IMR-90 (cell line): ENCODE data around the gene MXRA8. TPM values are rescaled to one million over a fixed set of nuclear protein-coding genes. Genes with fewer than 3 reads are reported as not detected.

Experiments
- ATAC-seq: fragments of 200-7000 bp; cut with Tn5 transposase; 2 replicates; pipeline ENCODE4 v1.9.1; 2020; ENCODE audit warnings: low read depth, mild to moderate bottlenecking, moderate library complexity
- BruUV-seq: library from RNA; stranded (reverse); fragments of 400-500 nt; replicated peaks from 2 replicates; lab custom pipeline; 2021; lab: Mats Ljungman, UMichigan
- CTCF ChIA-PET: fragments of 300-600 bp; formaldehyde crosslinking; extraction: SDS; loops from one replicate; lab custom pipeline; 2021; ENCODE audit warnings: antibody characterized with exemption; lab: Yijun Ruan, JAX
- POLR2A ChIA-PET: fragments of 300-600 bp; sonication (Branson Sonifier 250); formaldehyde crosslinking; loops from one replicate; lab custom pipeline; 2022; ENCODE audit warnings: antibody characterized with exemption; ENCODE audit not compliant: unreplicated experiment; lab: Charles Lee
- DNase-seq: peaks from one replicate; pipeline ENCODE4 v3.0.0; 2013
- H2AFZ ChIP-seq: replicated peaks from 2 replicates; pipeline ENCODE3; 2013; ENCODE audit warnings: low read length, mild to moderate bottlenecking; ENCODE audit not compliant: poor library complexity
- H2AK5ac ChIP-seq: 2 replicates; pipeline ENCODE4 v1.6.1; 2013; ENCODE audit warnings: low read depth, low read length, inconsistent platforms
- H2AK9ac ChIP-seq: replicated peaks from 2 replicates; pipeline ENCODE3; 2013; ENCODE audit warnings: mild to moderate bottlenecking, low read depth, low read length, moderate library complexity; ENCODE audit not compliant: poor library complexity
- H2BK120ac ChIP-seq: 2 replicates; pipeline ENCODE4 v1.6.1; 2013; ENCODE audit warnings: low read depth, low read length, inconsistent platforms
- H2BK15ac ChIP-seq: 3 replicates; pipeline ENCODE4 v1.6.1; 2013; ENCODE audit warnings: low read depth, low read length, inconsistent platforms
- H2BK20ac ChIP-seq: 2 replicates; pipeline ENCODE4 v1.6.1; 2013; ENCODE audit warnings: low read depth, mild to moderate bottlenecking, inconsistent platforms, low read length, moderate library complexity
- H2BK5ac ChIP-seq: 2 replicates; pipeline ENCODE4 v1.6.1; 2013; ENCODE audit warnings: mild to moderate bottlenecking, low read depth, low read length, inconsistent platforms; ENCODE audit not compliant: poor library complexity, severe bottlenecking
- H3K14ac ChIP-seq: replicated peaks from 2 replicates; pipeline ENCODE4 v1.6.1; 2013; ENCODE audit warnings: low read depth, low read length, inconsistent platforms
- H3K18ac ChIP-seq: 2 replicates; pipeline ENCODE4 v1.6.1; 2013; ENCODE audit warnings: low read depth, low read length, control low read depth
- H3K23ac ChIP-seq: 2 replicates; pipeline ENCODE4 v1.6.1; 2013; ENCODE audit warnings: low read depth, low read length, inconsistent platforms
- H3K27ac ChIP-seq: 2 replicates; pipeline ENCODE4 v1.5.1; 2013; ENCODE audit warnings: mild to moderate bottlenecking, control low read depth, low read length; ENCODE audit not compliant: insufficient read depth
- H3K27me3 ChIP-seq: 2 replicates; pipeline ENCODE4 v1.6.1; 2013; ENCODE audit warnings: low read length; ENCODE audit not compliant: control insufficient read depth, insufficient read depth
- H3K36me3 ChIP-seq: 2 replicates; pipeline ENCODE4 v1.6.1; 2013; ENCODE audit warnings: low read length, mixed read lengths; ENCODE audit not compliant: control insufficient read depth, insufficient read depth
- H3K4ac ChIP-seq: 2 replicates; pipeline ENCODE4 v1.6.1; 2013; ENCODE audit warnings: low read depth, low read length, inconsistent platforms
- H3K4me1 ChIP-seq: 2 replicates; pipeline ENCODE4 v1.6.1; 2013; ENCODE audit warnings: low read length, mixed read lengths; ENCODE audit not compliant: control insufficient read depth, insufficient read depth
- H3K4me2 ChIP-seq: 2 replicates; pipeline ENCODE4 v1.6.1; 2013; ENCODE audit warnings: low read depth, mild to moderate bottlenecking, control low read depth, low read length, moderate library complexity
- H3K4me3 ChIP-seq: 2 replicates; pipeline ENCODE4 v1.5.1; 2013; ENCODE audit warnings: low read depth, mild to moderate bottlenecking, control low read depth, low read length, moderate library complexity; ENCODE audit not compliant: insufficient read depth
- H3K56ac ChIP-seq: 2 replicates; pipeline ENCODE4 v1.6.1; 2013; ENCODE audit warnings: low read length, inconsistent platforms; ENCODE audit not compliant: insufficient read depth; ENCODE audit errors: extremely low read depth
- H3K79me1 ChIP-seq, 2 experiments: 2 replicates each; pipeline ENCODE4 v1.6.1; 2013; ENCODE audit warnings: low read length in 2 of 2, inconsistent platforms in 1 of 2, low read depth in 1 of 2
- H3K9ac ChIP-seq: 2 replicates; pipeline ENCODE4 v1.6.1; 2013; ENCODE audit warnings: low read depth, low read length, control low read depth
- H3K9me1 ChIP-seq: 2 replicates; pipeline ENCODE4 v1.6.1; 2013; ENCODE audit warnings: low read length, inconsistent platforms; ENCODE audit not compliant: insufficient read depth
- H3K9me3 ChIP-seq: 2 replicates; pipeline ENCODE4 v1.6.1; 2013; ENCODE audit warnings: low read length; ENCODE audit not compliant: control insufficient read depth, insufficient read depth
- H4K20me1 ChIP-seq: 2 replicates; pipeline ENCODE4 v1.6.1; 2013; ENCODE audit warnings: low read length, inconsistent platforms; ENCODE audit not compliant: insufficient read depth
- H4K5ac ChIP-seq: 2 replicates; pipeline ENCODE4 v1.6.1; 2013; ENCODE audit warnings: mild to moderate bottlenecking, low read depth, low read length, control low read depth
- H4K8ac ChIP-seq, 2 experiments: 2 replicates each; pipeline ENCODE4 v1.6.1; 2013; ENCODE audit warnings: low read depth in 2 of 2, low read length in 2 of 2, control low read depth in 1 of 2, inconsistent platforms in 1 of 2
- H4K91ac ChIP-seq: 2 replicates; pipeline ENCODE4 v1.6.1; 2013; ENCODE audit warnings: low read depth, low read length, inconsistent platforms; ENCODE audit not compliant: insufficient read depth
- BHLHE40 ChIP-seq: fragments of 150-350 bp; IDR thresholded peaks from 2 replicates; pipeline ENCODE4 v1.6.1; 2016; ENCODE audit warnings: mild to moderate bottlenecking, low read depth, low read length
- CHD1 ChIP-seq: IDR thresholded peaks from 2 replicates; pipeline ENCODE4 v1.6.1; 2012; ENCODE audit warnings: low read depth, low read length, improper control_type of control experiment
- CTCF ChIP-seq: conservative IDR thresholded peaks from 2 replicates; pipeline ENCODE4 v1.5.1; 2012; ENCODE audit warnings: mild to moderate bottlenecking, low read depth, low read length, improper control_type of control experiment
- MAFK ChIP-seq: IDR thresholded peaks from 2 replicates; pipeline ENCODE4 v1.6.1; 2012; ENCODE audit warnings: low read depth, low read length, improper control_type of control experiment
- MXI1 ChIP-seq: IDR thresholded peaks from 2 replicates; pipeline ENCODE4 v1.6.1; 2012; ENCODE audit warnings: low read depth, mild to moderate bottlenecking, low read length, moderate library complexity, borderline replicate concordance
- NFE2L2 ChIP-seq: fragments of 150-350 bp; IDR thresholded peaks from 2 replicates; pipeline ENCODE4 v1.6.1; 2016; ENCODE audit warnings: low read depth, mild to moderate bottlenecking, low read length
- RAD21 ChIP-seq: IDR thresholded peaks from 2 replicates; pipeline ENCODE4 v1.6.1; 2012; ENCODE audit warnings: low read length, improper control_type of control experiment
- RCOR1 ChIP-seq: IDR thresholded peaks from 2 replicates; pipeline ENCODE4 v1.6.1; 2012; ENCODE audit warnings: mild to moderate bottlenecking, low read length, improper control_type of control experiment; ENCODE audit not compliant: insufficient replicate concordance
- RFX5 ChIP-seq: IDR thresholded peaks from 2 replicates; pipeline ENCODE4 v1.8.0; 2012; ENCODE audit warnings: low read depth, mild to moderate bottlenecking, low read length, moderate library complexity
- USF2 ChIP-seq: fragments of 150-350 bp; IDR thresholded peaks from 2 replicates; pipeline ENCODE4 v1.6.1; 2017; ENCODE audit warnings: mild to moderate bottlenecking, antibody characterized with exemption, low read length, low read depth
- WGBS, 2 experiments: methylation state at CpG; one replicate each; pipeline versions ENCODE4 v1.1.5 to v1.1.7; 2013; ENCODE audit warnings: missing lambda C conversion rate in 2 of 2; ENCODE audit not compliant: insufficient read length in 1 of 2; ENCODE audit errors: extremely low coverage in 2 of 2; 5-methylcytosine and 5-hydroxymethylcytosine counted together
- dilution Hi-C: fragments of 300-500 bp; cut with HindIII; formaldehyde crosslinking; loops from one replicate; pipeline ENCODE4 v1.14.3; 2018; ENCODE audit warnings: low sequenced_read_pairs; ENCODE audit not compliant: unreplicated experiment
- in situ Hi-C: fragments of 300-500 bp; cut with MboI; formaldehyde crosslinking; loops from 3 replicates; pipeline ENCODE4 v1.14.3; 2019; ENCODE audit warnings: low sequenced_read_pairs, inconsistent platforms, mixed read lengths
- intact Hi-C: fragments of 100-400 bp; cut with micrococcal nuclease; formaldehyde crosslinking; loops from 2 replicates; pipeline ENCODE4 v1.10.0; 2022
- polyA plus RNA-seq, 3 experiments: library from polyadenylated mRNA; depleted of rRNA; stranded (reverse); fragments of >200 nt; gene quantifications; 2 replicates each; pipeline ENCODE4 v1.2.3, GENCODE V29; 2012; ENCODE audit warnings: low replicate concordance in 1 of 3
- total RNA-seq: library from RNA; depleted of rRNA; stranded (reverse); fragments of >200 nt; gene quantifications from 2 replicates; pipeline ENCODE4 v1.2.3, GENCODE V29; 2012
- TF ChIP-seq, protein P1 (sequence below): fragments of 150-350 bp; IDR thresholded peaks from 2 replicates; pipeline ENCODE4 v1.6.1; 2016; ENCODE audit warnings: low read depth, mild to moderate bottlenecking, low read length, moderate library complexity, borderline replicate concordance

Gene MXRA8
- total and polyA plus RNA-seq, 2 of the 4 experiments (the other 2 are of a cell fraction): 92.5 to 469 TPM

DNA sequence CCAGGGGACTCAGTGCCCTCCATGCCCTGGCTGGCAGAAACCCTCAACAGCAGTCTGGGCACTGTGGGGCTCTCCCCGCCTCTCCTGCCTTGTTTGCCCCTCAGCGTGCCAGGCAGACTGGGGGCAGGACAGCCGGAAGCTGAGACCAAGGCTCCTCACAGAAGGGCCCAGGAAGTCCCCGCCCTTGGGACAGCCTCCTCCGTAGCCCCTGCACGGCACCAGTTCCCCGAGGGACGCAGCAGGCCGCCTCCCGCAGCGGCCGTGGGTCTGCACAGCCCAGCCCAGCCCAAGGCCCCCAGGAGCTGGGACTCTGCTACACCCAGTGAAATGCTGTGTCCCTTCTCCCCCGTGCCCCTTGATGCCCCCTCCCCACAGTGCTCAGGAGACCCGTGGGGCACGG lies 30.1 kb downstream of the MXRA8 start:
- no peak overlapping the region for H3K4me2 ChIP-seq
- H2BK20ac ChIP-seq: no peak overlapping the region
- peaks cover 5% of the 10 kb centered on the region; the same call in 1 of the 2 replicates for H3K4me1 ChIP-seq
- H4K91ac ChIP-seq: no peak overlapping the region
- H3K9me1 ChIP-seq: peaks cover 9% of the 10 kb centered on the region
- H3K23ac ChIP-seq: no peak overlapping the region
- H3K79me1 ChIP-seq: peaks cover 7 to 34% of the 10 kb centered on the region in 2 experiments; a peak in 2 of 4 replicates
- BruUV-seq: no TSS peak
- POLR2A ChIA-PET: no interaction called here
- no peak overlapping the region for H3K14ac ChIP-seq
- H3K18ac ChIP-seq: no peak overlapping the region
- H4K20me1 ChIP-seq: peaks cover 29% of the 10 kb centered on the region
- CTCF ChIA-PET: no interaction called here
- H3K9me3 ChIP-seq: no peaks in the 10 kb centered on the region
- H3K9ac ChIP-seq: no peak overlapping the region
- H2AFZ ChIP-seq: no peak overlapping the region
- no peak overlapping the region for H2BK120ac ChIP-seq
- in situ Hi-C loops: no loop called here
- H2BK5ac ChIP-seq: no peak overlapping the region
- TF ChIP-seq CTCF: no peak
- TF ChIP-seq RFX5: no peak
- TF ChIP-seq RCOR1: no peak
- TF ChIP-seq, protein P1, sequence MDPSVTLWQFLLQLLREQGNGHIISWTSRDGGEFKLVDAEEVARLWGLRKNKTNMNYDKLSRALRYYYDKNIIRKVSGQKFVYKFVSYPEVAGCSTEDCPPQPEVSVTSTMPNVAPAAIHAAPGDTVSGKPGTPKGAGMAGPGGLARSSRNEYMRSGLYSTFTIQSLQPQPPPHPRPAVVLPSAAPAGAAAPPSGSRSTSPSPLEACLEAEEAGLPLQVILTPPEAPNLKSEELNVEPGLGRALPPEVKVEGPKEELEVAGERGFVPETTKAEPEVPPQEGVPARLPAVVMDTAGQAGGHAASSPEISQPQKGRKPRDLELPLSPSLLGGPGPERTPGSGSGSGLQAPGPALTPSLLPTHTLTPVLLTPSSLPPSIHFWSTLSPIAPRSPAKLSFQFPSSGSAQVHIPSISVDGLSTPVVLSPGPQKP: no peak
- no peak for TF ChIP-seq BHLHE40
- TF ChIP-seq MAFK: no peak
- TF ChIP-seq NFE2L2: no peak
- TF ChIP-seq MXI1: no peak
- no peak for TF ChIP-seq USF2
- no peak for TF ChIP-seq RAD21
- no peak for TF ChIP-seq CHD1
- H2AK9ac ChIP-seq: no peak overlapping the region
- H3K36me3 ChIP-seq: peaks cover 3% of the 10 kb centered on the region
- no peak for ATAC-seq
- intact Hi-C loops: no loop called here
- no peak overlapping the region for H4K8ac ChIP-seq
- H3K56ac ChIP-seq: no peak overlapping the region
- no peak overlapping the region for H2AK5ac ChIP-seq
- no peak overlapping the region for H3K4ac ChIP-seq
- DNase-seq: no peak
- H3K27me3 ChIP-seq: no peaks in the 10 kb centered on the region
- no peak overlapping the region for H3K4me3 ChIP-seq
- H2BK15ac ChIP-seq: no peak overlapping the region
- WGBS, 2 experiments: 90% methylated on average over 12 of the region's 15 CpGs; no CpG with 5 or more reads in 1 of the 2 experiments
- no peak overlapping the region for H3K27ac ChIP-seq
- H4K5ac ChIP-seq: no peak overlapping the region
- dilution Hi-C loops: no loop called here
